ENCODE results near the gene OR51F1. TPM values are rescaled to one million over a fixed set of nuclear protein-coding genes. Genes with fewer than 3 reads are reported as not detected.
"Not testable (repeated sequence)": the region's sequence is repeated elsewhere in the genome, so short reads cannot be mapped to it uniquely, and the experiment has no call there.

OR51F1 gene
- total RNA-seq, 1 experiment from 2014 or later = not detected

GRCh38 chr11:4722616-4723534, 46.9 kb downstream of the OR51F1 start:
- not testable (repeated sequence) for H3K4me1 ChIP-seq; H3K9me3 ChIP-seq (replicated peaks); H3K27me3 ChIP-seq; H3K36me3 ChIP-seq; H3K27ac ChIP-seq; H3K4me3 ChIP-seq
- DNase-seq = peak; percentile 32 to 59

Other genes starting within 250 kb of the OR51F1 start
- gene OR52M1, start 224.7 kb downstream of the OR51F1 start, total RNA-seq (2014; rRNA removed; shearing (Covaris generic)) = not detected in 2 replicates
- not detected in 2 replicates for gene OR52I2, start 188.2 kb downstream of the OR51F1 start, total RNA-seq (2014; rRNA removed; shearing (Covaris generic))
- gene OR52I1, start 175.9 kb downstream of the OR51F1 start, total RNA-seq (2014; rRNA removed; shearing (Covaris generic)) = not detected in 2 replicates
- gene TRIM68, start 161.7 kb downstream of the OR51F1 start, total RNA-seq (2014; rRNA removed; shearing (Covaris generic)) = 9.3 and 10.9 TPM in 2 replicates
- gene OR51D1, start 132.5 kb downstream of the OR51F1 start, total RNA-seq (2014; rRNA removed; shearing (Covaris generic)) = not detected in 2 replicates
- gene OR51E1, start 126.0 kb downstream of the OR51F1 start, total RNA-seq (2014; rRNA removed; shearing (Covaris generic)) = not detected in 2 replicates
- not detected in 2 replicates for gene OR51E2, start 72.1 kb downstream of the OR51F1 start, total RNA-seq (2014; rRNA removed; shearing (Covaris generic))
- not detected in 2 replicates for gene MMP26, start 65.2 kb downstream of the OR51F1 start, total RNA-seq (2014; rRNA removed; shearing (Covaris generic))
- not detected in 2 replicates for gene OR52R1, start 34.4 kb upstream of the OR51F1 start, total RNA-seq (2014; rRNA removed; shearing (Covaris generic))
- gene OR51F2, start 51.4 kb upstream of the OR51F1 start, total RNA-seq (2014; rRNA removed; shearing (Covaris generic)) = not detected in 2 replicates
- gene OR51S1, start 79.3 kb upstream of the OR51F1 start, total RNA-seq (2014; rRNA removed; shearing (Covaris generic)) = not detected in 2 replicates
- not detected in 2 replicates for gene OR51T1, start 112.0 kb upstream of the OR51F1 start, total RNA-seq (2014; rRNA removed; shearing (Covaris generic))
- gene OR51A7, start 133.8 kb upstream of the OR51F1 start, total RNA-seq (2014; rRNA removed; shearing (Covaris generic)) = not detected in 2 replicates
- gene OR51G2, start 149.4 kb upstream of the OR51F1 start, total RNA-seq (2014; rRNA removed; shearing (Covaris generic)) = not detected in 2 replicates
- gene OR51G1, start 154.4 kb upstream of the OR51F1 start, total RNA-seq (2014; rRNA removed; shearing (Covaris generic)) = not detected in 2 replicates
- gene OR51A4, start 177.7 kb upstream of the OR51F1 start, total RNA-seq (2014; rRNA removed; shearing (Covaris generic)) = not detected in 2 replicates
- not detected in 2 replicates for gene OR51A2, start 185.8 kb upstream of the OR51F1 start, total RNA-seq (2014; rRNA removed; shearing (Covaris generic))
- gene OR51L1, start 224.9 kb upstream of the OR51F1 start, total RNA-seq (2014; rRNA removed; shearing (Covaris generic)) = not detected in 2 replicates

All from SJCRH30 (cell line).